GM12801 (cell line): ENCODE measurements around the gene TCHP.

ENCODE experiments used
- CTCF ChIP-seq: IDR thresholded peaks from one replicate; pipeline ENCODE4 v1.5.1; 2011; ENCODE audit warnings: control low read depth; ENCODE audit not compliant: insufficient read length; ENCODE audit errors: extremely low read depth

TCHP gene

GRCh38 chr12:109883461-109883860 lies 16.6 kb upstream of the TCHP start:
- no peak for TF ChIP-seq CTCF

DNA sequence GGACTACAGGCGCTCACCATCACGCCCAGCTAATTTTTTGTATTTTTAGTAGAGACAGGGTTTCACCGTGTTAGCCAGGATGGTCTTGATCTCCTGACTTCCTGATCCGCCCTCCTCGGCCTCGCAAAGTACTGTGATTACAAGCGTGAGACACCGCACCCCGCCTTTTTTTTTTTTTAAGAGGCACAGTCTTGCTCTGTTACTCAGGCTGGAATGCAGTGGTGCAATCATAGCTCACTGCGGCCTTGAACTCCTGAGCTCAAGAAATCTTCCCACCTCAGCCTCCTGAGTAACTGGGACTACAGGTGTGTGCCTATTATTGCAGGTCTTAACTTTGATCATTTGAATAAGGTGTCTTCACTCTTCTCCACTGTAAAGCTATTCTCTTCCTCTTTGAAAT lies 14.5 kb upstream of the TCHP start:
- TF ChIP-seq CTCF: no peak

GRCh38 chr12:109888179-109889020 lies 11.7 kb upstream of the TCHP start:
- TF ChIP-seq CTCF: no peak

GRCh38 chr12:109890620-109891170 lies 9.4 kb upstream of the TCHP start:
- no peak for TF ChIP-seq CTCF

- TF ChIP-seq CTCF: no peak
These were observed 7.8 kb upstream of the TCHP start for GRCh38 chr12:109892165-109892715.

- TF ChIP-seq CTCF: no peak
These were observed 7.3 kb upstream of the TCHP start for GRCh38 chr12:109892748-109893147.

- no peak for TF ChIP-seq CTCF
These were observed 6.6 kb upstream of the TCHP start for GRCh38 chr12:109893261-109893995.
